GM12872 (cell line): Measurements from ENCODE around the gene CCDC85B.

Source experiments
- TF ChIP-seq, protein P1 (sequence below): IDR thresholded peaks from 3 replicates; pipeline ENCODE4 v1.5.1; 2011; ENCODE audit warnings: low read depth, mild to moderate bottlenecking, low read length, moderate library complexity; ENCODE audit not compliant: insufficient read depth

Gene CCDC85B

DNA sequence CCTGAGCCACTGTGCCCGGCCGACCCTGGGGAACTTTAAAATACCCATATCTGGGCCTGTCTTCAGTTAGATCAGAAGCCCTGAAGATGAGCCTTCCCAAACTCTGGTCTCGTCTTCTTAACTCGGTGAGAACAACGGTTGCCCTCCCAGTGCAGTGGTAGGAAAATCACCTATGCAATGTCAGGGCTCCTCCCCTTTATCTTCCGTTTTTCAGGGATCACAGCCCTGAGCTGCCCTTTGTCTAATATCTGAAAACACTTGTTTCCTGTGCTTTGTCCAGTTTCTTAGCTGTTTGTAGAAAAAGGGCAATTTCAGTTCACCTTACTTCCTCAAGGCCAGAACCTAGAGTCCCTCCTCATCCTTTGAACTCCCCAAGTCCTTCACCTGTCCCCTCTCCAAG, 38.2 kb downstream of the CCDC85B start:
- TF ChIP-seq, protein P1, sequence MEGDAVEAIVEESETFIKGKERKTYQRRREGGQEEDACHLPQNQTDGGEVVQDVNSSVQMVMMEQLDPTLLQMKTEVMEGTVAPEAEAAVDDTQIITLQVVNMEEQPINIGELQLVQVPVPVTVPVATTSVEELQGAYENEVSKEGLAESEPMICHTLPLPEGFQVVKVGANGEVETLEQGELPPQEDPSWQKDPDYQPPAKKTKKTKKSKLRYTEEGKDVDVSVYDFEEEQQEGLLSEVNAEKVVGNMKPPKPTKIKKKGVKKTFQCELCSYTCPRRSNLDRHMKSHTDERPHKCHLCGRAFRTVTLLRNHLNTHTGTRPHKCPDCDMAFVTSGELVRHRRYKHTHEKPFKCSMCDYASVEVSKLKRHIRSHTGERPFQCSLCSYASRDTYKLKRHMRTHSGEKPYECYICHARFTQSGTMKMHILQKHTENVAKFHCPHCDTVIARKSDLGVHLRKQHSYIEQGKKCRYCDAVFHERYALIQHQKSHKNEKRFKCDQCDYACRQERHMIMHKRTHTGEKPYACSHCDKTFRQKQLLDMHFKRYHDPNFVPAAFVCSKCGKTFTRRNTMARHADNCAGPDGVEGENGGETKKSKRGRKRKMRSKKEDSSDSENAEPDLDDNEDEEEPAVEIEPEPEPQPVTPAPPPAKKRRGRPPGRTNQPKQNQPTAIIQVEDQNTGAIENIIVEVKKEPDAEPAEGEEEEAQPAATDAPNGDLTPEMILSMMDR = no peak

DNA sequence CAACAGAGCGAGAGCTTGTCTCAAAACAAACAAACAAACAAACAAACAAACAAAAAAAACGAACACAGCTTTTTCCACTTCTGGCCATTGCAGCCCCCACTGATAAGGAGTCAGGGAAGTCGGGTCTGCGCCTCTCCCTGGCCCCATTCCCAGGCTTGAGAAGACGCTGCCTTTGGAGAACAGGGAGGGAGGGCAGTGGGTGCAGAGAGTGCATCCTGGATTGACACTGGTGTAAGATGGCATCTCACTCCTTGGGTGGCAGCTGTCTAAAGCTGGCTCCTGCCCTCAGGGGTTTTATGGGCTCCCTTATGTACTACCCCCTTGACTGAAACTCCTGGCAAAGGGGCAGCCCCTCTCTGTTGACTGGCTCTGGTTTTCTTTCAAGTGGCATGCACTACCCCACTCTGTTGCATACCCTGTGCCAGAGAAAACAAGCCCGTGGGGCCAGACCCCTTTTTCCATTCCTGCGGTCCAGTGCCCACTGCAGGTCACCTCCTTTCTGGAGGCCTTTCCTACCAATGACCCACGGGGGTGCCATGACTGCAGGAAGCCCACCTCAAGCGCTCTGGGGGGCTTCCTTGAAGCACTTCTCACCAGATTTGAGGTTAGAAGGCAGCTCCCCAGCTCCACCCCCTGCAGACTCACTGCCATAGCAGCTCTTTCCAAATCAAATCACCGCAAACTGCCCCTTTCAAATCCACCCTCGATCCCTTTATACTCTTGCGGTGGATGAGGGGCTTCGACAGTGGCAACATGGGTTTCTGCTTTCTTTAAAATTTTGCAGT, 41.5 kb downstream of the CCDC85B start:
- TF ChIP-seq, protein P1 = no peak

DNA sequence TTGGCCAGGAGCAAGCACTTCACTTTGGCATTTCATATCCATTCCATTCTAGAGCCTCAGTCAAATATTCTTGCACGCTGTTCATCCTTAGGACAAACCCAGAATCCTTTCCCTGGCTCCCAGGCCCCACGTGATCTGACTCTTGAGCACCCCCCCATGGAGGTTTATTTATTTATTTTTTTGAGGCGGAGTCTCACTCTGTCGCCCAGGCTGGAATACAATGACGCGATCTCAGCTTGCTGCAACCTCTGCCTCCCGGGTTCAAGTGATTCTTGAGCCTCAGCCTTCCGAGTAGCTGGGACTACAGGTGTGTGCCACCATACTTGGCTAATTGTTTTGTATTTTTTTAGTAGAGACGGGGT, 42.1 kb downstream of the CCDC85B start:
- TF ChIP-seq, protein P1 = no peak

DNA sequence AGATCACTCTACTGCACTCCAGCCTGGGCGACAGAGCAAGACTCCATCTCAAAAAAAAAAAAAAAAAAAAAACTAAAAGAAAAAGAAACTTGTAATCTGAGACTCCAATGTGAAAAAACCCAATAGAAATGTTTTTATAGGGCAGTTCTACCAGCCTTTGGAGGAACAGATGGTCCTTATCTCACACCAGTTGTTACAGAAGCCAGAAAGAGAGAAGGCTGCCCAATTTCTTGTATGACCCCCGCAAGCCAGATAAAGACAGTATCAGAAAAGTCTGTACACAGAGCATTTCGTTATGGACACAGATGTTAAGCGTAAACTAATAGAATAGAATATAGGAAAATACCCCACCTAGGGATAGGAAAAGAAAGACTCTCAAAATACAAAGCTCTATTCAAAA, 43.5 kb downstream of the CCDC85B start:
- TF ChIP-seq, protein P1 = no peak

DNA sequence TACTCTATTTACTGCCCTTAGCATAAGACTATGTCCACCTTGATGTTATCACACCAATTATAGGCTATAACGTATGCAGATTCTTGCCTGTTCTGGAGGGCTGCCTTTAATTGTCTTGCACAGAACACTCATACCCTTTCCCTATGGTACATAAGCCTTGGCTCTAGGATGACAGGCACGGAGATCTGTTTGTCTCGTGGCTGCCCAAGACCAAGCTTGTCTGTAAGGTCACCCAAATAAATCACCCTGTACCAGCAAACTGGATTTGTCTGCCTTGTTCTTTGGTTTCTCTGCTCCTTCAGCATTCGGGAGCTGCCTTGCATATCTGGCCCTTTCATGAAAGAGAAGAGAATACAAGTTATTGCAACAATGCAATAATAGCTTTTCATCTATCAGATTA, 47.3 kb downstream of the CCDC85B start:
- TF ChIP-seq, protein P1 = no peak
